B cell (primary cell): ENCODE results near the gene SPINT3.

Experiments used
- CTCF ChIP-seq: fragments of 200-600 bp; IDR thresholded peaks from one replicate; pipeline ENCODE4 v1.8.0; 2022; ENCODE audit warnings: antibody characterized with exemption, mild to moderate bottlenecking
- EZH2 ChIP-seq: IDR thresholded peaks from 2 replicates; pipeline ENCODE4 v1.6.1; 2012; ENCODE audit warnings: borderline replicate concordance, low read depth, mild to moderate bottlenecking, moderate library complexity, low read length; ENCODE audit not compliant: insufficient read depth, poor library complexity, severe bottlenecking

GRCh38 chr20:45502561-45502960, 12.9 kb downstream of the SPINT3 start:
- TF ChIP-seq CTCF: no peak
- no peak for TF ChIP-seq EZH2
